Measurements from ENCODE around the gene GGA1.
"Not testable (repeated sequence)": the region's sequence is repeated elsewhere in the genome, so short reads cannot be mapped to it uniquely, and the experiment has no call there.

The GGA1 gene

DNA sequence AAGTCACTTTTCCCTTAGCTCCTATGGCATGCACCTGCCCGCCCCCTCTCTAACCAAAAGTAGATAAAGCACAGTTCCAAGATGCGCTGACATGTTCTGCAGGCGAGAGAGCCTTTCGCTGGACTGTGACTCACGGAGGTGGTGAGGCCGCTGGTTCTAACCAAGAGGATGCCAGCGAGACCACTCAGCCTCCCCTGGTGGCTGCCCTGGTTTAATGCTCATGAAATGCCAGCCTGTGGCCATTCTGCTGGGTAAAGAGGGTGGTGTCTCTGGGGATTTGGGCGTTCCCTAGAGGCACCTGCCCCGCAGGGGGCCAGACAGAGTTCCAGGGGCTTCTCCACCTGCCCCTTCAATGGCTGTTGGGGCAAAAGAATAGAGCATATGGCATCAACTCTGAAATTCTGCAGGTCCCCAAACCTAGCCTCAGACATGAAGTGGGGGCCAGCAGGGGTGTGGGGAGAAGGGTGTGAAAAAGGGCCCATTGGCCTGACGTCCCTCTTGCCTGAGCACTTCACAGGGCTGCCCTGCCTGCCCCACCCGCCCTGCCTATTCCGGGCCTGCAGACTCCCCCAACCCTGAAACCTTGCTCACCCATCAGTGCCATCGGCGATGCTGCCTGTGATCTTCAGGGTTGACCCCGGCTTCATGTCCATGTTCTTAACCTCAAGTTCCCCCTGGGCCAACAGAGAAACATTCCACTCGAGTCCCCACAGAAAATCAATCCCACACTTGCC is 37.2 kb upstream of the GGA1 start:
- in situ Hi-C loops (cut with MboI; ENCODE audit: low sequenced_read_pairs), result no loop called here

DNA sequence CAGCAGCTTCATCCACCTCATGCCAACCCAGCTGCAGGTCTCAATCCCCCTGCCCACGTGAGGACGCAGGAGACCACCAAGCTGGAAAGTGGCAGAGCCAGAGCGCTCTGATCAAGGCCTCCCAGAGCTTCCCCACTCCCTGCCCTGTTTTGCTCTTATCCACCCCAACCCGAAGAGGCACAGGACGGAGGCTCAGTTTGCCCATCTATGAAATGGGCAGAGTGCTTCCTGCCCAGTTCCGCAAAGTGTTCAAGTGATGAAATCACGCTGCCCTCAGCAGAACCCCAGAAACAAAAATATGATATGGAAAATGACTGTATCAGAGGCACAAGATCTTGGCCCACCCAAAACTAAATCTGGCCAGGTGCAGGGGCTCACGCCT is 36.7 kb upstream of the GGA1 start:
- in situ Hi-C loops (cut with MboI; ENCODE audit: low sequenced_read_pairs), result no loop called here

DNA sequence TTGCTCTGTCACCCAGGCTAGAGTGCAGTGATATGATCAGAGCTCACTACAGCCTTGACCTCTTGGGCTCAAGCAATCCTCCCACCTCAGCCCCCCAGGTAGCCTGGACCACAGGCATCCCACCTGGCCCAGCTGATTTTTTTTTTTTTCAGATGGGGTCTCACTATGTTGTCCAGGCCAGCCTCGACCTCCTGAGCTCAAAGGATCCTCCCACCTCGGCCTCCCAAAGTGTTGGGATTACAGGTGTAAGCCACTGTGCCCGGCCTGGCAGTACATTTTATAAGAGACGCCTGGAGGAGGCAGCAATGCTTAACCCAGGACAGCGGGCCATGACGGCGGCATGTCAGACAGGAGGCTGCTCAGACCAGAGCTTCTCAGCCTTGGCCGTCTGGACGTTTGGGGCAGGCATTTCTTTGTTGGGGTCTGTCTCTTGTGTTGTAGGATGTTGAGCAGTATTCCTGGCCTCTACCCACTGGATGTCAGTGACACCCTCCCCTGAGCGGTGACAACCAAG is 33.1 kb upstream of the GGA1 start:
- in situ Hi-C loops (cut with MboI; ENCODE audit: low sequenced_read_pairs), result no loop called here

DNA sequence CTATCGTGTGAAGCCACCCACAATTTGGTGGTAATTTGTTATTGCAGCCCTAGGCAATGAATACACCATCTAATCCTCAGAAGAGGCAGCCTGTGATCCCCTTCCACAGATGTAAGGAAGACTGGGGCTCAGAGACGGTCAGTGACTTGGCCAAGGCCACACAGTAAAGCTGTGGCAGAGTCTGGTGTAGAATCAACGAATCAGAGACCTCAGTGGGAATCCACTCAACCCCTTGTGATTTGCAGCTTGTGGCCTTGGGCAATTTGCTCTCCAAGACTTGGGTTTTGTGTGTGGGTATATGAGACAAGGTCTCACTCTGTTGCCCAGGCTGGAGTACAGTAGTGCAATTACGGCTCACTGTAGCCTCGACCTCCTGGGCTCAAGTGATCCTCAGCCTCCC is 30.6 kb upstream of the GGA1 start:
- in situ Hi-C loops (cut with MboI; ENCODE audit: low sequenced_read_pairs), result no loop called here

DNA sequence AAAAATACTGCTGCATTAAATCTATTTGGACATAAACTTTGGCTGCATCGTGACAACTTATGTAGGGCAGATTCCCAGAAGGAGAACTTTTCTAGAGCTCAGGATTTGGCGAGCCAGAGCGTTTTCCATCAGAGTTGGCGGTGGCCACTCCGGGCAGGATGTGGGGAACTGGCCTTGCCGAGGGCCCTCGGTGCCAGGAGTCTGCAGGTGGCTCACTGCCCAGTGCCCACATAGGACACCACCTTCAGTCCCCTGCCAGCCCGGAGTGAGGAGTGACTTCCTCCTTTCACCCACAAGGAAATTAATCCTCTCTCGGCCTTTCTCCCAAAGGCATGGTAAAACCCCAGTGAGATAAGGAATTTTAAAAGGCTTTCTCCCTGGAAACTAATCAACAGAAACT is 27.1 kb upstream of the GGA1 start:
- in situ Hi-C loops (cut with MboI; ENCODE audit: low sequenced_read_pairs), result no loop called here

DNA sequence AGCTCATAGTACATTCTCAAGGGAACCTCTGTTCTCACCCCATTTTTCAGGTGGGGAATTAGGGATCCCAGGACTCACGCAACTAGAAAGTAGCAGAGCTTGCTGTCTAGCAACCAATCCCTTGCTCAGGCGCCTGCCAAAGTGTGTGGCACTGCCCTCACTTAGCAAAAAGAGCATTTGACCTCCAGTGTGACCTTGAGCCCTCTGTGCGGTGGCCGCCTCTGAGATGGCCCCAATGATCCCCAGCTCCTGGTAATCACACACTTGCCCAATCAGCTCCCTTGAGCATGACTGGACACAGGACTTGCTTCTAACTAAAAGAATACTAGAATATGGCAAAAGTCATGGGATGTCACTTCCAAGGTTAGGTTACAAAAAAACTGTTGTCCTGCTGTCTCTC is 26.1 kb upstream of the GGA1 start:
- in situ Hi-C loops (cut with MboI; ENCODE audit: low sequenced_read_pairs), result no loop called here

DNA sequence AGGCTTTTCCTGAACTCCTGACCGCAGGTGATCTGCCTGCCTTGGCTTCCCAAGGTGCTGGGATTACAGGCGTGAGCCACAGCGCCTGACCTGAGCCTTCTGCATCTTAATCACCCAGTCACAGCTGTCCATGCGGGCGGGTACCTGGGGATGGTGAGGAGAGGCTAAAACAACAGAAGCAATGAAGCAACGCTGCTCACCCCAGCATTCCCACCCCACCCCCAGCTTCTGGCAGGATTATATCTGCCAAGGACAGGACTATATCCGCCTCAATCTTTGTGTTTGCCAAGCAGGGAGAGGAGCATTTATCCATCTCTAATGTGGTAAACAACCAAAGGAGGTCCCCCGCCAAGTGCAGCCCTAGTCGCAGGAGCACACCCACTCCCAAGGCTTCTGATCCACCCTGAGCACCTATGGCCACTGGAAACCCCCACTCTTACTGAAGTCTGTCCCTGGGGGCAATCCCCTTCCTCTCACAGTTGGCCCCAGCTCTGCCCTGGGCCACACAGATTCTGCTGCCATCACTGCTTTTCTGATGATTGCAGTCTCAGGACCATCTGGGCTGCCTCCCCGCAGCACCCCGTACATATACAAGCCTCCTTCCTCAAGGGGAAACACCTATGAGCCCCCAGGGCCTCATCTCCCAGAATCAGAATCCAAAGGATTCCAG is 20.0 kb upstream of the GGA1 start:
- in situ Hi-C loops (cut with MboI; ENCODE audit: low sequenced_read_pairs), result no loop called here

DNA sequence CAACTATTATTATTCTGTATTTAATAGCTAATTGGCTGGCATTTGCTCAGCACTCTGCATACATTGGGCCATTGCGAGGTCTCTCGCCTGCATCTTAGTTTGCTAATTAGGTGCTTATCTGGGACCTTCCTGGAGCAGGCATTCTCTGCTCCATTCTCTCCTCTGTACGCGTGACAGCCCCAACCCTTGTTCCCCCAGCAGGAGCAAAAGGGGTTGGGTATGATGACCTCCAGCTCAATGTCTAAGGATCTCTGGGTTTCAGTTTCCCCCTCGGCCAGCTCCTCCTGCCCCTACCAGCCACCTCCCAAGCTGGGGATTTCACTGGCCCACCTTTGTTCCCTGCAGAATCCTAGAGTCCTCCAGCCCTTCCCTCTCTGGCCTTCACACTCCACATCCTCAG is 19.0 kb upstream of the GGA1 start:
- in situ Hi-C loops (cut with MboI; ENCODE audit: low sequenced_read_pairs), result no loop called here

DNA sequence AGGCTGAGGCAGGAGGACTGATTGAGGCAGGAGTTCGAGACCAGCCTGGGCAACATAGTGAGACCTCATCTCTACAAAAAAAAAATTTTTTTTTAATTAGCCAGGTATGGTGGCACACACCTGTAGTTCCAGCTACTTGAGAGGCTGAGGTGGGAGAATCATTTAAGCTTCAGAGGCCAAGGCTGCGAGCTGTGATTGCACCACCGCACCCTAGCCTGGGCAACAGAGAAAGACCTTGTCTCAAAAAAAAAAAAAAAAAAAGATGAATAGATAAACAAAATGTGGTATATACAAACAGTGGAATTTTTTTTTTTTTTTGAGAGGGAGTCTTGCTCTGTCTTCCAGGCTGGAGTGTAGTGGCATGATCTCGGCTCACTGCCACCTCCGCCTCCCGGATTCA is 17.6 kb upstream of the GGA1 start:
- in situ Hi-C loops (cut with MboI; ENCODE audit: low sequenced_read_pairs), result not testable (repeated sequence)

DNA sequence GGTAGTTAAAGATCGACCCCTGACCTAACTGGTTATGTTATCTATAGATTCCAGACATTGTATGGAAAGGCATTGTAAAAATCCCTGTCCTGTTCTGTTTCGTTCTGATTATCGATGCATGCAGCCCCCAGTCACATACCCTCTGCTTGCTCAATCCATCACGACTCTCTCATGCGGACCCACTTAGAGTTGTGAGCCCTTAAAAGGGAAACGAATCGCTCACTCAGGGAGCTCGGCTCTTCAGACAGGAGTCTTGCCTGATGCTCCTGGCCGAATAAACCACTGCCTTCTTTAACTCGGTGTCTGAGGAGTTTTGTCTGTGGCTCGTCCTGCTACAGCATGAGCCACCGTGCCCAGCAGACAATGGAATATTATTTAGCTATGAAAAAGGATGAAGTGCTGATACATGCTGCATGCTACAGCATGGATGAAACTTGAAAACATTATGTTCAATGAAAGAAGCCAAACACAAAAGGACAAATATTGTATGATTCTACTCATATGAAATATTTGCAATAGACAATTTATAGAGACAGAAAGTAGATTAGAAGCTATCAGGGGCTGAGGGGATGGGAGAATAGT is 16.7 kb upstream of the GGA1 start:
- in situ Hi-C loops (cut with MboI; ENCODE audit: low sequenced_read_pairs), result no loop called here

DNA sequence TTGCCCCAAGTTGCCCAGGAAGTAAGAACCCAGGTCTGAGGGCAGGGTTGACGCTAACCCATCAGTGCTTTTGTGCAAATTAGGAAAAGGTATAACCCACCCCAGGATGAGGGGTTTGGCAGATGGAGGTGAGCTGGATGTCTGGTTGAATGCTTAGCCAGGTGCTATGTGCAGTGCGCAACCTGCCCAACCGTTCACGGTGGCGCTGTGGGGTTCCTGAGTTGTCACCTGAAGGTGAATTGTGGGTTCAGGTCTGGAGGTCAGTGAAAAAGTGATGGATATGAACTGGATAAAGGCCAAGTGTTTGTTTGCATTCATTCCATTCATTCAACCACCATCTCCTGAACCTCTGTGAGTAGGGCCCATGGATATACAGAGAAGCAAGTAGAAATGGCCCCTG is 14.4 kb upstream of the GGA1 start:
- in situ Hi-C loops (cut with MboI; ENCODE audit: low sequenced_read_pairs), result no loop called here

DNA sequence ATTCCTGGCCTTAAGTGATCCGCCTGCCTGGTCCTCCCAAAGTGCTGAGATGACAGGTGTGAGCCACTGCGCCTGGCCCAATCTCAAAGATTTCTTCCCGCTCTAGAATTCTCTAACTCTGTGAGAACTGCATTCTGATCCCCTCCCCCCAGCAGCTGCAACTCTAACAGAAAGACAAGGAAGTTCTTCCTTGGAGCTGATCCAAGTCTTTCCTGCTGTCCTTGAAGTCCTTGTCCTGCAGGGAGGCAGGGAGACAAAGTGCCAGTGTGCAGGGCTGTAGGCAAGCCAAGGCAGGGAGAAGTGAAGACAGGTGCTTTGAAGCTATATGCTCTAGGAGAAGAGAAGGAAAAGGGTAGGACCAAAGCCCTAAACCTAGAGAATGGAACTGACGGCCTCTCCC is 9.5 kb upstream of the GGA1 start:
- in situ Hi-C loops (cut with MboI; ENCODE audit: low sequenced_read_pairs), result no loop called here

DNA sequence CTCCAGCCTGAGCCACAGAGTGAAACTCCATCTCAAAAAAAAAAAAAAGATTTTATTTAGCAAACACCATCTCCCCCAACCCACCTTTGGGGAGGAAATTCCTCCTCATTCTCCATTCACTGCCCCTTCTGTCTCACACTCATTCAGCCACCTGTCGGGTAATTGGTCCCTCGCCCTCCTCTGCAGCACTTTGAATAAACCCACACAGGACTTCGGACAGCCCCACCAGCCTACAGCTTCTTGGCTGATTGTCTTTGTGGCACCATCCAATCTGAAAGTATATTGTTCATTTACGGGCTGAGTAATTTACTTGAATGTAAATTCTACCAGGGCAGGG is 7.5 kb upstream of the GGA1 start:
- in situ Hi-C loops (cut with MboI; ENCODE audit: low sequenced_read_pairs), result no loop called here

DNA sequence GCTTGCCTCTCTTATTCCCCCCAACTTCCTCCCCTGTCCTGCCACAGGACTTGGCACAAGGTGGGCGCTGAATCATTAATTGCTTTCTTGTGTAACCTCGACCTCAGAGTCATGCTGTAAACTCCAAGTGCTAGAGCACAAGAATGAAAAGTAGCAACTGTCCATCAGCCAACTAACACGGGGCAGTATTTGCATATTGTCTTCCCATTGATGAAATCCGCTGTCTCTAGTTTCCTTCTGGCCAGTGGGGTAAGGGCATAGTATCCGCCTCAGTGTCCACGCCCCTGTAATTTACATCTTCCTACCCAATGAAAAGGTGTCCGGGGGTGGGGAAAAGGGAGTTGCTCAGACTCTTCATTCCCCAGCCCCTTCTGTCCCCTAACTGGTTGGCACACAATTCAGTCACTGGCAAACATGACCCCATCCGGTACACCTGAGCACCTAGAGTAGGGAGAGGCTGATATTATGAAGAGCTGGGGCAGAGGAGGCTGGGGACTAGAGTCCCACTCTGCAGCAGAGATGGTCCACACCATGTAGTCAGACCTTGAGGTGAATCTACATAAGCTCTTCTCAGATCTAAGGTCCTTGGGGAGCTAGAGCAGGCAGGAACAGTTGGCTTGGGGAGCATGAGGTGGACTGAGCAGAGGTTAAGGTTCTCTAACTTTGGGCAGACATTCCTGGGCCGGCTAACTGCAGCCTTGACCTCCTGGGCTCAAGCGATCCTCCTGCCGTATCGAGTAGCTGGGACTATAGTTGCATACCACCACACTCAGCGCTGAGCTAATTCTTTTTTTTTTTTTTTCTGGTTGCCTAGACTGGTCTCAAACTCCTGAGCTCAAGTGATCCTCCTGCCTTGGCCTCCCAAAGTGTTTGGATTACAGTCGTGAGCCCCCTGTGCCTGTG is 6.8 kb upstream of the GGA1 start:
- in situ Hi-C loops (cut with MboI; ENCODE audit: low sequenced_read_pairs), result no loop called here

DNA sequence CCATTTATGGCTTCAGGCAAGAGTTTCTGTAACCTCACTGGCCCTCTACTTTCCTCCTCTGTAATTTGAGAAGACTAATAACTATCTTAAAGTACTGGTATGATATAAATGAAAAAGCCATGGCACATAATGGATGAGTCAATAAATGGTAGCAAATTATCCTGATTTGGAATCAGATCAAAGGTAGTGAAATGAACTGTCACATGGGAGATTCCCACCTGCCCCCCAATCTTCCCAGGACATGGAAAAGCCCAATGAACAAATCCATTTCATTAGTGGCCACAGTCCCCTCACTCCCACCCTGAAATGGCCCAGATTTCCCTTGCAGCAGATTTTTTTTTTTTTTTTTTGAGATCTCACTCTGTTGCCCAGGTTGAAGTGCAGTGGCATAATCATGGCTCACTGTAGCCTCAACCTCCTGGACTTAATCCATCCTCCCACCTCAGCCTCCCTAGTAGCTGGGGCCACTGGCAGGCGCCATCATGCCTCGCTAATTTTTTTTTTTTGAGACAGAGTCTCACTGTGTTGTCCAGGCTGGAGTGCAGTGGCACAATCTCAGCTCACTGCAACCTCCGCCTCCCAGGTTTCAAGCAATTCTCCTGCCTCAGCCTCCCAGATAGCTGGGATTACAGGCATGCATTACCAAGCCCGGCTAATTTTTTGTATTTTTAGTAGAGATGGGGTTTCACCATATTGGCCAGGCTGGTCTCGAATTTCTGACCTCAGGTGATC is 5.9 kb upstream of the GGA1 start:
- in situ Hi-C loops (cut with MboI; ENCODE audit: low sequenced_read_pairs), result not testable (repeated sequence)

DNA sequence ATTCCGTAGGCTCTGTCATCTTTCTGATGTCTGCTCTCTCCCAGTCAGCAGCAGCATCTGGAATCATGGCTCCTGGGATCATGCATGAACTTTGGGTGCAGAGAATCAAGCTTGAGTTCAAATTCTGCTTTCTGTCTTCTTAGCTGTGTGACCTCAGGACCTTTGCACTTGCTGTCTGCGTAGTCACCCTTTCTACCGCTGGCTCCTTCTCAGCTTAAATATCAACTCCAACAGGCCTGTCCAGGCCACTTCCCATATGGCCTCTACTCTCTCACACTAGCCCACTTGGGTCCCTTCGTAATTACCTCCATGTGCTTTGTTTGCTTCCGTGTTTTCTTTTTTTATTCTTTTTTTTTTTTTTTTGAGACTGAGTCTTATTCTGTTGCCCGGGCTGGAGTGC is 4.6 kb upstream of the GGA1 start:
- in situ Hi-C loops (cut with MboI; ENCODE audit: low sequenced_read_pairs), result no loop called here

DNA sequence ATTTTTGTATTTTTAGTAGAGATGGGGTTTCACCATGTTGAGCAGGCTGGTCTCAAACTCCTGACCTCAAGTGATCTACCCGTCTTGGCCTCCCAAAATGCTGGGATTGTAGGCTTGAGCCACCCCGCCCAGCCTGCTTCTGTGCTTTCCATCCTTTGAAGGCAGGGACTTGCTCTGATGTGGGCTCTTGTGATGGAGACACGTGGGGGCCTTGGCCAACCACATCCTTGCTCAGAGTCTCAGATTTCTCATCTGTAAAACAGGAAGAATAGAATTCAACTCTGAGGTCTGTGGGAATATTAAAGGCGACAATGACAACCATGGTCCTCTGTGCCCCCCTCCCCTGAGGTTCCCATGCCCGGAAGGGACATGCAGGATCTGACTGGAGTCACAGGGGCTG is 3.8 kb upstream of the GGA1 start:
- in situ Hi-C loops (cut with MboI; ENCODE audit: low sequenced_read_pairs), result no loop called here

DNA sequence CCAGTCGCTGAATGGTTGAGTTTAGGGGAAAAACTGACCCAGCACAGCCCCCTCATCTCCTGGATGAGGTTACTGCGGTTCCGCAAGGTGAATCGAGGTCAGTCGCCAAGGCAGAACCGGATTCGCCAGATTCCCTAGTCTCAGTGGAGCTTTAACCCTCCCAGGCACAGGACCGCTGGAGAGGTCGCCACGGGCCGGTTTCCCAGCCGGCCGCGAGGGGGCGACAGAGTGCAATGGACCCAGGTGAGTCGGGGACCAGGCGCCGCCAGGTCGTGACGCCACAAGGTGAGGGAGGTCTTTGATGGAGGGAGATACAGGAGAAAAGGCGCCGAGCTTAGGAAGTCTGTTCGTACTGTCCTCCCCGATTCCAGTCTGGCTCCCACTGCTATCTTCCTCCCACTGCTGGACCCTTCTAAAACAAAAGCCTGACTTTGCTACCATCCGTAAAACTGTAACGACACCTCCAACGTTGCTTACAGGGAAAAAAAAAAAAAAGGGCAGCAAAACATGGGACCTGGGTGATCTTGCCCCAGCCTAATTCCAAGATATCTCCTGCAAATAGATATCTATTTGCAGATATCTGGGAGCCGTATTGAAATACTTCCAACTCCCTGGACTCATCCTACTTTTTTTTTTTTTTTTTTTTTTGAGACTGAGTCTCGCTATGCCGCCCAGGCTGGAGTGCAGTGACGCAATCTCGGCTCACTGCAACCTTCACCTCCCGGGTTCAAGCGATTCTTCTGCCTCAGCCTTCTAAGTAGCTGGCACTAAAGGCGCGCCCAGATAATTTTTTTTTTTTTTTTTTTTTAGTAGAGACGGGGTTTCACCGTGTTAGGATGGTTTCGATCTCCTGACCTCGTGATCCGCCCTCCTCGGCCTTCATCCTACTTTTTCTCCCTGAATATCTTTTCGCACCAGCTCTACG is 1.4 kb upstream of the GGA1 start:
- in situ Hi-C loops (cut with MboI; ENCODE audit: low sequenced_read_pairs), result no loop called here

DNA sequence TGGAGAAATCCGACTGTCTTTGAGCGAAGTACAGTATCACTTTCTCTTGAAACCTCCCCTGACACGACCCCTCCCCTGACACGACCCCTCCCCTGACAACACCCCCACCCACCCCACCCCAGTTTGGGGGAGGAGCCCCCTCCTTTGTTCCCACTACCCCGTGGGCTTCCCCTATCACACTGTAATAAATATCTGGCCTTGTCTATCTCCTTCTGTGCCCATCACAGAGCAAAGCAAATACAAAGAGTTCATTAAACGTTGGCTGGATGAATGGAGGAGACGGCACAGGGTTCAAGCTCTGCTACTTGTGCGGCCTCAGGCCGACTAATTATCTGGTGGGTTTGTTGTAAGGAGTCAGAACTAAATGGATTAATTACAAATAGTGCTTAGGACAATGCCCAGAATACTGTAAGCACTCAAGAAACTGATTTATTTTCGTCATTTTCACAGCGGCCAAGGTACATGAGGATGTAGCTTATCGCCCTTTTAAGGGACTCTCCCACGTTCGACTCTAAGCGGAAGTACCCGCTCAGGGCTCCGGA is 628 bp upstream of the GGA1 start:
- in situ Hi-C loops (cut with MboI; ENCODE audit: low sequenced_read_pairs), result no loop called here

All from HL-60/S4 (cell line).